HepG2 (cell line): ENCODE data around the gene EXOC6B. TPM values are rescaled to one million over a fixed set of nuclear protein-coding genes. Genes with fewer than 3 reads are reported as not detected.

Source experiments
- ATAC-seq: fragments of 200-7000 bp; cut with Tn5 transposase; 3 replicates; pipeline ENCODE4 v1.9.1; 2020; ENCODE audit warnings: mild to moderate bottlenecking, moderate library complexity
- BruUV-seq: library from RNA; stranded (reverse); fragments of 400-500 nt; replicated peaks from 2 replicates; lab custom pipeline; 2021; lab: Mats Ljungman, UMichigan
- CTCF ChIA-PET: fragments of 300-600 bp; formaldehyde crosslinking; extraction: SDS; loops from one replicate; lab custom pipeline; 2021; ENCODE audit warnings: low total read pairs, inconsistent platforms, low intra/inter-chr PET ratio; lab: Yijun Ruan, JAX
- POLR2A ChIA-PET: fragments of 350-600 bp; sonication (Branson Sonifier 250); formaldehyde crosslinking; loops from one replicate; lab custom pipeline; 2020; ENCODE audit warnings: antibody characterized with exemption, inconsistent platforms; lab: Yijun Ruan, JAX
- DNase-seq: peaks from one replicate; pipeline ENCODE4 v3.0.0-alpha.2; 2015; ENCODE audit warnings: low spot score
- FAIRE-seq: peaks from 3 replicates; lab custom pipeline; 2011; peaks lifted over from hg19 to GRCh38; lab: Jason Lieb, UNC
- H2AFZ ChIP-seq: one replicate; pipeline ENCODE4 v1.6.1; 2011; ENCODE audit warnings: low read length, inconsistent platforms
- H3K27ac ChIP-seq: fragments of 300-600 bp; 3 replicates; pipeline ENCODE4 v1.8.0; 2011; ENCODE audit warnings: mixed run types, mild to moderate bottlenecking, mixed read lengths, low read length, inconsistent platforms; ENCODE audit not compliant: insufficient read depth; ENCODE audit errors: extremely low read length
- H3K27me3 ChIP-seq, 2 experiments: fragments of 200-600 bp in 1 of 2; 2 replicates in 1 of 2; 3 replicates in 1 of 2; pipeline versions ENCODE4 v1.6.0 to v1.8.0; 2011; ENCODE audit warnings: low read length in 2 of 2, mild to moderate bottlenecking in 2 of 2, moderate library complexity in 2 of 2, inconsistent platforms in 1 of 2; ENCODE audit not compliant: insufficient read depth in 2 of 2, control insufficient read depth in 1 of 2
- H3K36me3 ChIP-seq, 2 experiments: fragments of 200-600 bp in 1 of 2; replicated peaks in 1 of 2; 2 replicates in 1 of 2; 3 replicates in 1 of 2; pipeline versions ENCODE4 v1.5.1 to v1.8.0; 2011; ENCODE audit warnings: low read length in 2 of 2, inconsistent platforms in 1 of 2; ENCODE audit not compliant: insufficient read depth in 2 of 2, control insufficient read depth in 1 of 2
- H3K4me1 ChIP-seq: 2 replicates; pipeline ENCODE4 v1.5.1; 2012; ENCODE audit warnings: low read length, inconsistent platforms; ENCODE audit not compliant: insufficient read depth
- H3K4me2 ChIP-seq: 2 replicates; pipeline ENCODE4 v1.6.0; 2011; ENCODE audit warnings: low read depth, low read length, inconsistent platforms
- H3K4me3 ChIP-seq, 3 experiments: fragments of 200-600 bp in 1 of 3; sonication (generic), shearing (Covaris generic) in 1 of 3; replicated peaks in 1 of 3; 2 replicates each; pipeline ENCODE4 v1.5.1; 2011 to 2016; ENCODE audit warnings: low read length in 3 of 3, inconsistent platforms in 2 of 3, low read depth in 2 of 3, mild to moderate bottlenecking in 2 of 3, control low read depth in 1 of 3, mixed read lengths in 1 of 3; ENCODE audit not compliant: insufficient read depth in 1 of 3
- H3K79me2 ChIP-seq: one replicate; pipeline ENCODE4 v1.6.1; 2011; ENCODE audit warnings: low read length, inconsistent platforms; ENCODE audit not compliant: insufficient read depth
- H3K9ac ChIP-seq: 2 replicates; pipeline ENCODE4 v1.6.0; 2011; ENCODE audit warnings: mild to moderate bottlenecking, low read depth, low read length, inconsistent platforms; ENCODE audit not compliant: insufficient read depth
- H3K9me3 ChIP-seq: 2 replicates; pipeline ENCODE4 v1.5.1; 2012; ENCODE audit warnings: mild to moderate bottlenecking, low read length
- H4K20me1 ChIP-seq: 2 replicates; pipeline ENCODE4 v1.6.0; 2011; ENCODE audit warnings: inconsistent platforms, mild to moderate bottlenecking, low read length, moderate library complexity; ENCODE audit not compliant: insufficient read depth
- ETV5 ChIP-seq: IDR thresholded peaks from 2 replicates; pipeline ENCODE4 v1.6.1; 2018; ENCODE audit warnings: missing biosample characterization, missing genetic modification reagents, inconsistent platforms, borderline replicate concordance
- FOSL2 ChIP-seq: sonication (generic); formaldehyde crosslinking; IDR thresholded peaks from 2 replicates; pipeline ENCODE4 v1.4.0; 2020; ENCODE audit warnings: missing genetic modification reagents
- FOXA1 ChIP-seq, 2 experiments: fragments of 450-650 bp in 1 of 2; sonication (generic) in 1 of 2; formaldehyde crosslinking in 1 of 2; IDR thresholded peaks; 2 replicates each; pipeline versions ENCODE4 v1.4.0 to v1.6.1; 2016 to 2020; ENCODE audit warnings: missing genetic modification reagents in 1 of 2
- RFX5 ChIP-seq: IDR thresholded peaks from 2 replicates; pipeline ENCODE4 v1.6.1; 2011; ENCODE audit warnings: low read depth, low read length, improper control_type of control experiment
- SRSF4 ChIP-seq: fragments of 200-400 bp; formaldehyde crosslinking; IDR thresholded peaks from one replicate; pipeline ENCODE4 v1.6.1; 2018; ENCODE audit warnings: mild to moderate bottlenecking, low read depth, low read length, moderate library complexity; ENCODE audit not compliant: poor library complexity, severe bottlenecking
- TCF12 ChIP-seq, 2 experiments: fragments of 450-650 bp in 1 of 2; sonication (generic) in 1 of 2; formaldehyde crosslinking in 1 of 2; IDR thresholded peaks; 2 replicates each; pipeline versions ENCODE4 v1.6.1 to v1.8.0; 2017 to 2022; ENCODE audit warnings: antibody characterized with exemption in 1 of 2, mild to moderate bottlenecking in 1 of 2, missing genetic modification reagents in 1 of 2, moderate library complexity in 1 of 2
- ZBTB21 ChIP-seq: sonication (generic); formaldehyde crosslinking; IDR thresholded peaks from 2 replicates; pipeline ENCODE4 v1.4.0; 2020; ENCODE audit warnings: missing genetic modification reagents
- ZFP41 ChIP-seq: sonication (generic); formaldehyde crosslinking; IDR thresholded peaks from 2 replicates; pipeline ENCODE4 v1.4.0; 2020; ENCODE audit warnings: mild to moderate bottlenecking, missing genetic modification reagents, borderline replicate concordance
- ZNF691 ChIP-seq: sonication (generic); formaldehyde crosslinking; IDR thresholded peaks from 2 replicates; pipeline ENCODE4 v1.4.0; 2020; ENCODE audit warnings: missing genetic modification reagents, low read depth, mild to moderate bottlenecking, borderline replicate concordance
- ZNF724P ChIP-seq: sonication (generic); formaldehyde crosslinking; IDR thresholded peaks from 2 replicates; pipeline ENCODE4 v1.8.0; 2022; ENCODE audit warnings: missing genetic modification reagents, borderline replicate concordance
- WGBS: methylation state at CpG from one replicate; pipeline ENCODE4 v1.1.6; 2017; ENCODE audit warnings: low lambda C conversion rate; 5-methylcytosine and 5-hydroxymethylcytosine counted together
- in situ Hi-C: cut with HindIII; loops from 2 replicates; pipeline ENCODE4 v1.10.0; 2017; ENCODE audit warnings: low pct_unique_long_range_greater_than_20kb; ENCODE audit not compliant: extremely low pct_ligation_motif_present
- intact Hi-C: fragments of 100-400 bp; cut with micrococcal nuclease; formaldehyde crosslinking; loops from one replicate; pipeline ENCODE4 v1.10.0; 2022; ENCODE audit not compliant: unreplicated experiment
- polyA plus RNA-seq, 8 experiments: library from polyadenylated mRNA; depleted of rRNA in 3 of 8; stranded (reverse) in 7 of 8; unstranded in 1 of 8; fragments of >200 nt; fragmentation: Illumina TruSeq in 4 of 8; extraction: Trizol in 4 of 8; gene quantifications; 2 replicates each; pipeline versions ENCODE4 v1.2.1 to v1.2.3, GENCODE V29; 2011 to 2016; ENCODE audit warnings: low read depth in 4 of 8, missing spikeins in 1 of 8, mixed read lengths in 1 of 8; ENCODE audit not compliant: insufficient read depth in 1 of 8
- total RNA-seq, 5 experiments: library from RNA; depleted of rRNA; stranded (reverse); fragments of >200 nt; fragmentation: Illumina TruSeq; extraction: Trizol; gene quantifications; 2 replicates each; pipeline ENCODE4 v1.2.3, GENCODE V29; 2016; ENCODE audit warnings: low read depth in 1 of 5
- TF ChIP-seq, protein P1 (sequence below): sonication (generic); formaldehyde crosslinking; IDR thresholded peaks from one replicate; pipeline ENCODE4 v1.5.1; 2020; ENCODE audit warnings: mild to moderate bottlenecking, missing genetic modification reagents; ENCODE audit errors: not compliant biosample characterization

Gene EXOC6B
- total and polyA plus RNA-seq, 2 of the 13 experiments (the other 11 are each of a cell fraction or from before 2014, with no cell fraction given): 9.1 to 15.9 TPM

GRCh38 chr2:72149556-72150156 lies 676.2 kb downstream of the EXOC6B start:
- ATAC-seq (peak; percentile 49), DNase-seq (no peak), FAIRE-seq (no peak)
- 9% methylated on average over 10 of the region's 45 CpGs for WGBS
- ChIA-PET CTCF (interaction anchor here (1.0 to 3.4 kb wide), 7 partner anchors 12 to 604 kb away, joined by 3 to 56 read pairs (median 9); no protein-coding TSS in a partner anchor), POLR2A (interaction anchor here (1.0 kb wide), 1 partner anchor 226 kb away, joined by 9 read pairs; no protein-coding TSS in a partner anchor)
- Histone ChIP-seq H3K4me3 (peak overlapping the region; percentile 22 to 70 (median 46); a peak in 3 of 6 replicates), H3K9me3 (peaks cover 7% of the 10 kb centered on the region; the same call in 1 of the 2 replicates), H3K27me3 (peaks cover 35 to 93% of the 10 kb centered on the region in 2 experiments), H3K4me1 (peaks cover 37% of the 10 kb centered on the region), H2AFZ (no peak overlapping the region), H3K27ac (no peak overlapping the region), H3K9ac (no peak overlapping the region), H3K79me2 (no peaks in the 10 kb centered on the region), H4K20me1 (peaks cover 14% of the 10 kb centered on the region; the same call in 1 of the 2 replicates), H3K36me3 (no peaks in the 10 kb centered on the region), H3K4me2 (peak overlapping the region; percentile 80)
- in situ Hi-C loops: loop anchor here (5.0 to 10.0 kb wide), 5 partner anchors 222 to 602 kb away; no protein-coding TSS in a partner anchor
- intact Hi-C loops: loop anchor here (1.0 to 5.0 kb wide), 8 partner anchors 45 to 604 kb away; no protein-coding TSS in a partner anchor
- BruUV-seq: no TSS peak
- TF ChIP-seq SRSF4 (no peak), ZBTB21 (CRISPR knock-in tag) (no peak), FOSL2 (CRISPR knock-in tag) (no peak), RFX5 (no peak), TCF12 (IDR thresholded peaks at IDR 0.05) (no peak), TCF12 (CRISPR knock-in tag; IDR thresholded peaks at IDR 0.05) (no peak), ZNF691 (CRISPR knock-in tag) (peak; percentile 11; the same call in 1 of the 2 replicates), ETV5 (CRISPR knock-in tag) (no peak), FOXA1 (IDR thresholded peaks at IDR 0.05) (no peak), FOXA1 (CRISPR knock-in tag; IDR thresholded peaks at IDR 0.05) (peak; percentile 52), ZNF724P (0 out of 2 replicates have a peak, but pooled peaks have one; percentile 59), ZFP41 (CRISPR knock-in tag) (no peak)
- TF ChIP-seq, protein P1, sequence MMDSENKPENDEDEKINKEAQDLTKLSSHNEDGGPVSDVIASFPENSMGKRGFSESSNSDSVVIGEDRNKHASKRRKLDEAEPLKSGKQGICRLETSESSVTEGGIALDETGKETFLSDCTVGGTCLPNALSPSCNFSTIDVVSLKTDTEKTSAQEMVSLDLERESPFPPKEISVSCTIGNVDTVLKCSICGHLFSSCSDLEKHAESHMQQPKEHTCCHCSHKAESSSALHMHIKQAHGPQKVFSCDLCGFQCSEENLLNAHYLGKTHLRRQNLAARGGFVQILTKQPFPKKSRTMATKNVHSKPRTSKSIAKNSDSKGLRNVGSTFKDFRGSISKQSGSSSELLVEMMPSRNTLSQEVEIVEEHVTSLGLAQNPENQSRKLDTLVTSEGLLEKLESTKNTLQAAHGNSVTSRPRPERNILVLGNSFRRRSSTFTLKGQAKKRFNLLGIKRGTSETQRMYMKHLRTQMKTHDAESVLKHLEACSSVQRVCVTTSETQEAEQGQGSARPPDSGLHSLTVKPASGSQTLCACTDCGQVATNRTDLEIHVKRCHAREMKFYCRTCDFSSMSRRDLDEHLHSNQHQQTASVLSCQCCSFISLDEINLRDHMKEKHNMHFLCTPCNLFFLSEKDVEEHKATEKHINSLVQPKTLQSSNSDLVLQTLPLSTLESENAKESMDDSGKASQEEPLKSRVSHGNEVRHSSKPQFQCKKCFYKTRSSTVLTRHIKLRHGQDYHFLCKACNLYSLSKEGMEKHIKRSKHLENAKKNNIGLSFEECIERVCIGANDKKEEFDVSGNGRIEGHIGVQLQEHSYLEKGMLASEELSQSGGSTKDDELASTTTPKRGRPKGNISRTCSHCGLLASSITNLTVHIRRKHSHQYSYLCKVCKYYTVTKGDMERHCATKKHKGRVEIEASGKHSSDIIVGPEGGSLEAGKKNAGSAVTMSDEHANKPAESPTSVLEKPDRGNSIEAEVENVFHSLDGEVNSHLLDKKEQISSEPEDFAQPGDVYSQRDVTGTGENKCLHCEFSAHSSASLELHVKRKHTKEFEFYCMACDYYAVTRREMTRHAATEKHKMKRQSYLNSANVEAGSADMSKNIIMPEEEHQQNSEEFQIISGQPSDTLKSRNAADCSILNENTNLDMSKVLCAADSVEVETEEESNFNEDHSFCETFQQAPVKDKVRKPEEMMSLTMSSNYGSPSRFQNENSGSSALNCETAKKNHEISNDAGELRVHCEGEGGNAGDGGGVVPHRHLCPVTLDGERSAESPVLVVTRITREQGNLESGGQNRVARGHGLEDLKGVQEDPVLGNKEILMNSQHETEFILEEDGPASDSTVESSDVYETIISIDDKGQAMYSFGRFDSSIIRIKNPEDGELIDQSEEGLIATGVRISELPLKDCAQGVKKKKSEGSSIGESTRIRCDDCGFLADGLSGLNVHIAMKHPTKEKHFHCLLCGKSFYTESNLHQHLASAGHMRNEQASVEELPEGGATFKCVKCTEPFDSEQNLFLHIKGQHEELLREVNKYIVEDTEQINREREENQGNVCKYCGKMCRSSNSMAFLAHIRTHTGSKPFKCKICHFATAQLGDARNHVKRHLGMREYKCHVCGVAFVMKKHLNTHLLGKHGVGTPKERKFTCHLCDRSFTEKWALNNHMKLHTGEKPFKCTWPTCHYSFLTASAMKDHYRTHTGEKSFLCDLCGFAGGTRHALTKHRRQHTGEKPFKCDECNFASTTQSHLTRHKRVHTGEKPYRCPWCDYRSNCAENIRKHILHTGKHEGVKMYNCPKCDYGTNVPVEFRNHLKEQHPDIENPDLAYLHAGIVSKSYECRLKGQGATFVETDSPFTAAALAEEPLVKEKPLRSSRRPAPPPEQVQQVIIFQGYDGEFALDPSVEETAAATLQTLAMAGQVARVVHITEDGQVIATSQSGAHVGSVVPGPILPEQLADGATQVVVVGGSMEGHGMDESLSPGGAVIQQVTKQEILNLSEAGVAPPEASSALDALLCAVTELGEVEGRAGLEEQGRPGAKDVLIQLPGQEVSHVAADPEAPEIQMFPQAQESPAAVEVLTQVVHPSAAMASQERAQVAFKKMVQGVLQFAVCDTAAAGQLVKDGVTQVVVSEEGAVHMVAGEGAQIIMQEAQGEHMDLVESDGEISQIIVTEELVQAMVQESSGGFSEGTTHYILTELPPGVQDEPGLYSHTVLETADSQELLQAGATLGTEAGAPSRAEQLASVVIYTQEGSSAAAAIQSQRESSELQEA (CRISPR knock-in tag): peak; percentile 65
